ENCODE results near the gene SUN3.

Gene SUN3, protein sequence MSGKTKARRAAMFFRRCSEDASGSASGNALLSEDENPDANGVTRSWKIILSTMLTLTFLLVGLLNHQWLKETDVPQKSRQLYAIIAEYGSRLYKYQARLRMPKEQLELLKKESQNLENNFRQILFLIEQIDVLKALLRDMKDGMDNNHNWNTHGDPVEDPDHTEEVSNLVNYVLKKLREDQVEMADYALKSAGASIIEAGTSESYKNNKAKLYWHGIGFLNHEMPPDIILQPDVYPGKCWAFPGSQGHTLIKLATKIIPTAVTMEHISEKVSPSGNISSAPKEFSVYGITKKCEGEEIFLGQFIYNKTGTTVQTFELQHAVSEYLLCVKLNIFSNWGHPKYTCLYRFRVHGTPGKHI

GRCh38 chr7:48028938-48029337 lies at the start of gene SUN3:
SUN3 (minus strand) TSS chr7:48029107; CDS start chr7:48028938, 169 bp downstream.
- Mint-ChIP-seq H3K4me3 (no peak within 1 kb of the TSS), H3K27ac (no peak within 1 kb of the TSS), H3K9me3 (no peaks in the 10 kb centered on the region), H3K4me1 (no peaks in the 10 kb centered on the region), H3K27me3 (ENCODE audit: low read depth) (peaks cover 41% of the 10 kb centered on the region), H3K36me3 (ENCODE audit: low read depth) (no peaks in the 10 kb centered on the region)
- TF ChIP-seq CTCF (IDR thresholded peaks at IDR 0.05; ENCODE audit: unreplicated experiment in 3 of 3): no peak

DNA sequence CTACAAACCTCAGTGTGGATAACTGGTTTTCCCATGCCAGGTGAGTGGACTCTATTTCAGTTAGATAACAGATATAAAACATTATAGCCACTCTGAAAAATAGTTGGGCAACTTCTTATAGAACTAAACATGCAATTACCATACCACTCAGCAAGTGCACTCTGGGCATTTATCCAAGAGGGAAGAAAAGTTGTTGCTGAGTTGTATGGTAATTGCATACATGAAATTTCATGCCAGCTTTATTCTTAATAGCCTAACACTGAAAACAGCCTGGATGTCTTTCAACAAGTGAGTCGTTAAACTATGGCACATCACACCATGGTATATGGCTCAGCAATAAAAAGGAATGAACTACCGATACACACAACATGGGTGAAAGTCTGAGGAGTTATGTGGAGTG lies 49.6 kb upstream of the SUN3 start:
- Mint-ChIP-seq H3K27ac (no peak overlapping the region), H3K4me1 (no peaks in the 10 kb centered on the region), H3K36me3 (ENCODE audit: low read depth) (no peaks in the 10 kb centered on the region), H3K27me3 (ENCODE audit: low read depth) (peaks cover 4% of the 10 kb centered on the region), H3K4me3 (no peak overlapping the region), H3K9me3 (no peaks in the 10 kb centered on the region)
- no peak for TF ChIP-seq CTCF (IDR thresholded peaks at IDR 0.05; ENCODE audit: unreplicated experiment in 3 of 3)

- Mint-ChIP-seq H3K36me3 (ENCODE audit: low read depth) (no peaks in the 10 kb centered on the region), H3K9me3 (no peaks in the 10 kb centered on the region), H3K27me3 (ENCODE audit: low read depth) (no peaks in the 10 kb centered on the region), H3K4me3 (no peak overlapping the region), H3K4me1 (no peaks in the 10 kb centered on the region), H3K27ac (no peak overlapping the region)
- TF ChIP-seq CTCF (IDR thresholded peaks at IDR 0.05; ENCODE audit: unreplicated experiment in 3 of 3): no peak
Measured at GRCh38 chr7:48077423-48077822, 48.5 kb upstream of the SUN3 start.

GRCh38 chr7:48074204-48074654 lies 45.3 kb upstream of the SUN3 start:
- peaks cover 3% of the 10 kb centered on the region for H3K9me3 Mint-ChIP-seq
- H3K4me1 Mint-ChIP-seq: no peaks in the 10 kb centered on the region
- no peak for TF ChIP-seq CTCF (IDR thresholded peaks at IDR 0.05; ENCODE audit: unreplicated experiment in 3 of 3)

GRCh38 chr7:48067475-48067874 lies 38.6 kb upstream of the SUN3 start:
- no peaks in the 10 kb centered on the region for H3K4me1 Mint-ChIP-seq

More at GRCh38 chr7:48074204-48074654, 45.3 kb upstream of the SUN3 start:
- no peaks in the 10 kb centered on the region for H3K36me3 Mint-ChIP-seq (ENCODE audit: low read depth)
- H3K27me3 Mint-ChIP-seq (ENCODE audit: low read depth): no peaks in the 10 kb centered on the region
- no peak overlapping the region for H3K27ac Mint-ChIP-seq
- no peak overlapping the region for H3K4me3 Mint-ChIP-seq

More at GRCh38 chr7:48067475-48067874, 38.6 kb upstream of the SUN3 start:
- H3K9me3 Mint-ChIP-seq: peaks cover 19% of the 10 kb centered on the region
- no peaks in the 10 kb centered on the region for H3K27me3 Mint-ChIP-seq (ENCODE audit: low read depth)
- H3K27ac Mint-ChIP-seq: no peak overlapping the region
- H3K36me3 Mint-ChIP-seq (ENCODE audit: low read depth): no peaks in the 10 kb centered on the region
- TF ChIP-seq CTCF (IDR thresholded peaks at IDR 0.05; ENCODE audit: unreplicated experiment in 3 of 3): no peak
- H3K4me3 Mint-ChIP-seq: no peak overlapping the region

All from nephron (organoid).